GM12873 (cell line): ENCODE results near the gene KRT14.

Experiments
- CTCF ChIP-seq: IDR thresholded peaks from 2 replicates; pipeline ENCODE4 v1.5.1; 2012; ENCODE audit warnings: low read depth, mild to moderate bottlenecking, moderate library complexity, low read length, control low read depth; ENCODE audit not compliant: insufficient read depth; ENCODE audit errors: missing control alignments

Gene KRT14

GRCh38 chr17:41595585-41595984 lies 8.9 kb upstream of the KRT14 start:
- no peak for TF ChIP-seq CTCF

DNA sequence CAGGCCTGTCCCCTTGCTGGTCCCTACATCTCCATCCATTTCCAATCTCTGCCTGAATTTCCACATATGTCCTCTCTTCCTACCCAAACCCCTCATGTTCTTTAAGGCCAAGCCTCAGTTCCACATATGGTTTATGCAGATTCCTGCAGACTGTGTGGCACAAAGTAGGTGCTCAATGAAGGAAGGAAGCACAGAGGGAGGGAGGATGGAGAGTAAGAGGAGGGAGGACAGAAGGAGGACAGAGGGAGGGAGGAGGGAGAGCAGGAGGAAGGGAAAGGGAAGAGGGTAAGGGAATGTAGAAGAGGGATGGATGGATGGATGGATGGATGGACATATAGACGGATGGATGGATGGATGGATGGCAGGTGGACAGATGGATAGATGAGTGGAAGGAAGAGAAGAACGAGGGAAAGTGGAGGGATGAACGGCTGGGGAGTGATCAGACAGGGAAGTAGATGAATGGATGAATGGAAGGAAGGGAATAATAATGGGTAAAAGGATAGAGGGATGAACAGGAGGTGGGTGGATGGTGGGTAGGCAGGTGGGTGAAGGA lies 7.7 kb upstream of the KRT14 start:
- no peak for TF ChIP-seq CTCF

DNA sequence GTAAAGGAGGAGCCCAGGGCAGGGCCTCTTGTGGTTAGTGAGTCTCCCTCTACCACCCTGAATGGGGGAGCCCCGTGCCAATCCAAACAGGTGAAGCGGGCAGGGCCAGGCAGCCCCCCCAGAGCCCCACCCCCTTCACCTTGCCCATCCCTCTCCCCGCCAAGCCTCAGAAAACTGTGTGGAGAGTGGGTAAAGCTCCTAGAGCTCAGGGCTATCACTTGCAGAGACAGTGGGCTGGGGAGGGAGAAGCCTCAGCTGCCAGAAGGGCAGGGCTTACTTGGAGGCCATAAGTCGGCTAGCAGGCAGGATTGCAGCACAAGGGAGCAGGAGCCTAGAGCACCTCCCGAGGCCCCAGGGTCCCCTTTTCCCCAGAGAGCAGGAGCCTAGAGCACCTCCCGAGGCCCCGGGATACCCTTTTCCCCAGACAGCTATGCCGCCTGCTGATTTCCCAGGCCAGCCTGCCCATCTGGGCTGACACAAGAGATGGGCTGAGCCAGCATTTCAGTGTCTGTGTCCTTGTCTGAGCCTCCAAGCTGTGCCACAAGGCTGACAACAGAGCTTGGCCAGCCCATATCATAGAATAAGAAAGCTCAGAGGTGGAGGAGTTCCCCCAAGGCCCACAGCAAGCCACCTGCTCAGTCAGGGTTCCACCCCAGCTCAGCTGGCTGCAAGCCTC lies 6.7 kb upstream of the KRT14 start:
- TF ChIP-seq CTCF, result no peak

DNA sequence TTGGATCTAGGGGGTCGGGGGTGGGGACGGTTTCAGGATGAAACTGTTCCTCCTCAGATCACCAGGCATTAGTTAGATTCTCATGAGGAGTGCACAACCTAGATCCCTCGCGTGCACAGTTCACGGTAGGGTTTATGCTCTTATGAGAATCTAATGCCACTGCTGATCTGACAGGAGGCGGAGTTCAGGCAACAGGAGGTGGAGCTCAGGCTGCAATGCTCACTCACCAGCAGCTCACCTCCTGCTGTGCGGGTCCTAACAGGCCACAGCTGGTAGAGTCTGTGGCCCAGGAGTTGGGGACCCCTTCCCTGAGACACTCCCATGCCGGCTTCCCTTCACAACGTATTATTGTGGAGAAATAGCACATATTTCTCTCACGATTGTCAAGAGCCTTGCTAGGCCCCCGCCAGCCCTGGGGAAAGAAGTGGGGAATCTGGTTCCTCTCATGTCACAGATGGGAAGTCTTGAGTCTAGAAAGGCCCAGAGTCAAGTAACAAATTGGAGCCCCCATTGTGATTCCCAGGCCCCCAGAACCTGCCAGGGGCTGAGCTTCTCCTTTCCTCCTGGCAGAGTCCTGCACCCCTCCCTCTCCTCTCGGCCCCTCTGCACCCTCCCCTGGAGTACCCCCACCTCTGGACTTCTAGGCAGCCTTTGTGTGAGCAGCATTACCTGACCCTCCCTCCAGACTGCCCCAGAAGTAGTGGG lies 6.1 kb upstream of the KRT14 start:
- TF ChIP-seq CTCF, result no peak

DNA sequence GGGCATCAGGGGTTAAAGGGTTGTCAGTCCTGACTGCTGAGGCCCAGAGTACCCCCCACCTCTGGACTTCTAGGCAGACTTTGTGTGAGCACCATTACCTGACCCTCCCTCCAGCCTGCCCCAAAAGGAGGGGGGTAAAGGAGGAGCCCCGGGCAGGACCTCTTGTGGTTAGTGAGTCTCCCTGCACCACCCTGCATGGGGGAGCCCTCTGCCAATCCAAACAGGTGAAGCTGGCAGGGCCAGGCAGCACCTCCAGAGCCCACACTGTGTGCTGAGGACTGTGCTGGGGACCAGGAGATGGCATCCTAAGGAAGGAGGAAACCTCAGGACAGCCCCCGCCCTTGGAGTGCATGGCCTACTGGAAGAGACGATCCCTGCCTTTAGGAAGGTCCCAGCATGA lies 2.6 kb upstream of the KRT14 start:
- no peak for TF ChIP-seq CTCF

DNA sequence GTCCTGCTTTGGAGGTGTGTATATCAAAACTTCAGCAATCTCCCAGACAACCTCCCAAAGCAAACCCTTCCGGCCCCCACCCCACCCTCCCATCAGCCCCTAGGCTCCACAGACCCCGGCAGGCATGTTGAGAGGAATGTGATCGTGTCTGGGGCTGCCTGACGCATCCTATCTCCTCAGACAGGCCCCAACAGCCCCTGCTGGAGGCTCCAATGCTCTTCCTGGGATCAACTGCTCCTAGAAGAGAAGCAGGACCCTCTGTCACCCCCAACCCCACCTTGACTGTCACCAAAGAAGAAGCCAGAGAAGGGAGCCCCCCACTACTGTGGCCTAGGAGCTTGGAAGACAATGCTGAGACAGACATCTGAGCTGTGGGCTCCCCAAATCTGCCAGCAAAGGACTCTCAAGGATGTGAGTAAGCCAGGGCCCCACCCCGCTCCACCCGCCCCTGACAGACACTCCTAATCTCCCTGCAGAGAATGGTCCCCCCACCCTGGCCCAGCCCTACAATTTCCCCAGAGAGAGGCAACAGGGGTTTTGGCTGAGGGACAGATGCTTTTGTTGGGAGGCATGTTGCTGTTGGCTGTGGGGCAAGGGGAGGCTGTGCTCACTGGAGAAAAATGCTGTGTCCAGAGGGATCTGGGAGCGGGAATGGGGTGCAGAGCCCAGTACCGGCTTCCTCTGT lies 1.6 kb upstream of the KRT14 start:
- no peak for TF ChIP-seq CTCF
